HG02970 (cell line): ENCODE results near the gene DPYSL4.

ENCODE experiments used
- ATAC-seq: cut with Tn5 transposase; IDR thresholded peaks from one replicate; pipeline ENCODE4 v1.9.1; 2021; ENCODE audit warnings: mild to moderate bottlenecking, moderate library complexity, moderate number of reproducible peaks; ENCODE audit not compliant: unreplicated experiment, low FRiP score

Gene DPYSL4

DNA sequence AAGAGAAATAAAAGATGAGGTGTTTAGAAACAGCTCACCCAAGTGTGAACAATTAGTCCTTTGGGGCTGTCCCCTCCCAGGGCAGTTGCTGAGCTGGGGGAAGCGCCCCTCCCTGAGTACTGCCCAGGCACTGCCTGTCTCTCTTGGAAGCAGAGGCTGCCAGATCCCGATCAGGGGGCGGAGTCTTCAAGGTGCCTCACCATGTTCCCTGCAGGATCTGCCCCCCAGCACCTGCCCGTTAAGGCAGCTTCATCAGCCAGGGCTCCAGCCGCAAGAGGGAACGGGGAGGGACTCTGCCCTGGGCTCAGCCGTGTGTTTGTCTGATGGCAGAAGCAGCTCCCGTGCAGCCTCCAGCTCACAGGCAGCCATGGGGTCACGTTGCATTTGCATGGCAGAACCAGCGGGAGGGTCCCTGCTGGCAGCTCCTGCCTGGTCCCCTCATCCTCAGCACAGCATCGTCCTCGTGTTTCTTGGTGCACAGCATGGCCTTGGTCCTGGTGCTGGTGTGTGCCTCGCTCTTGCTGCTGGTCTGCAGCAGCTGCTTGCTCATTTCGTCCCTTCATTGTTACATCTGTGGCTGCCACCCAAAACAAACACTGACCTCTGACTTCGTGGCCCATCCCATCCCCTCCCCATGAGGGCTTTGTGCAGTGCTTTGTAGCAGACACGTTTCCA, 10.7 kb upstream of the DPYSL4 start:
- ATAC-seq = no peak

DNA sequence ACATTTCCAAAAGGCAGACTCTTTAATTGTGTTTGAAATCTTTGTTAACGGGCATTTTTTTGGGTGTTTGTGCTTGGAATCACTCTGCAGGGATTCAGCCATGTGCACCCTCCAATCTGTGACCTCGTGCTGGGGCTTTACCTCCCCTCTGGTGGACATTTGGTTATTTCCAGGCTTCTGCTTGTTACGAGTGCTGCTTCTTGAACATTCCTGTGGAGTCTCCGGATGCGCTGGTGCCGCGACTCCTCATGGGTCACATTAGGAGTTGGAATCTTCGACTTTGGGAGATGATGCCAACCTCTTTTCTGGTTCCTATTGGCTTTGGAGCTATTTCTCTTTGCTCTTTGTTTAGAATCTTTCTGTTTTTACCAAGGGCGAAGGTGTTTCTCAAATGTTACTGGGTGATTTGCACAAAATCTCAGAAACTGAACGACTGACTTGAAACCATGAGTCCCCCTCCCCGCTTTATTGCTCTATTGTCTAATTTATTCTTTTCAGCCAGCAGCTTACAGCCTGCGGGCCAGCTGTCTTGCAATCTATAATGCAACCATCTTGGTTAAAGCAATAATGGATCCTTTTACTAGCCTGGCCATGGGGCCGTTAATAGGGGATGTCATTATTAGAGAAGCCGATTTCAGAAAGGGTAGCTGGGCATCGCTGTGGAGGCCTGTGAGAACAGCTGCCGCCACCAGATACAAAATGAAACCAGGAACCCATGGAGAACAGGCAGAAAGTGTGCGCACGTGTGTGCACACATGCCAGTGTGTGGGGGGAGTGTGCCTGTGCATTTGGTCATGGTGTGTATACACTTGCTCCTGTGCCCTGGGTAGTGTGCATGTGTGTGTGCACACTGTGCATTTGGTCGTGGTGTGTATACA, 9.9 kb upstream of the DPYSL4 start:
- no peak for ATAC-seq

DNA sequence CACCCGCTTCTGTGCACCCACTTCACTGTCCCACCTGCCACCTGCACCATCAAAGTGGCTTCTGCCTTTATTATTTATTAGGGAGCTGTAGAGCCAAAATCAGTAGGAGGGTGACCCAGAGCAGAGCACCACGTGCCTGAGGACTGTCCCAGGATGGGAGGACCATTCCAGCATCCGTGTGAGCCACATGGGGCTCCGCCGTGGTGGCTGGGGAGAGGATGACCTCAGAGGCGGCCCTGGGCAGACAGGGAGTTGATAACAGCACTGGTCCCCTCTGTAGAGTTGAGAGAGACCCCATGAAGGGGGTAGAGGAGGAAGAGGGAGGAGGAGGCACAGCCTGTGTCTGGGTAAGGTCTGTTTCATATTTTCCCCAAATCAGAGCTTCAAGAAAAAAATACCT, 8.7 kb upstream of the DPYSL4 start:
- ATAC-seq = no peak

DNA sequence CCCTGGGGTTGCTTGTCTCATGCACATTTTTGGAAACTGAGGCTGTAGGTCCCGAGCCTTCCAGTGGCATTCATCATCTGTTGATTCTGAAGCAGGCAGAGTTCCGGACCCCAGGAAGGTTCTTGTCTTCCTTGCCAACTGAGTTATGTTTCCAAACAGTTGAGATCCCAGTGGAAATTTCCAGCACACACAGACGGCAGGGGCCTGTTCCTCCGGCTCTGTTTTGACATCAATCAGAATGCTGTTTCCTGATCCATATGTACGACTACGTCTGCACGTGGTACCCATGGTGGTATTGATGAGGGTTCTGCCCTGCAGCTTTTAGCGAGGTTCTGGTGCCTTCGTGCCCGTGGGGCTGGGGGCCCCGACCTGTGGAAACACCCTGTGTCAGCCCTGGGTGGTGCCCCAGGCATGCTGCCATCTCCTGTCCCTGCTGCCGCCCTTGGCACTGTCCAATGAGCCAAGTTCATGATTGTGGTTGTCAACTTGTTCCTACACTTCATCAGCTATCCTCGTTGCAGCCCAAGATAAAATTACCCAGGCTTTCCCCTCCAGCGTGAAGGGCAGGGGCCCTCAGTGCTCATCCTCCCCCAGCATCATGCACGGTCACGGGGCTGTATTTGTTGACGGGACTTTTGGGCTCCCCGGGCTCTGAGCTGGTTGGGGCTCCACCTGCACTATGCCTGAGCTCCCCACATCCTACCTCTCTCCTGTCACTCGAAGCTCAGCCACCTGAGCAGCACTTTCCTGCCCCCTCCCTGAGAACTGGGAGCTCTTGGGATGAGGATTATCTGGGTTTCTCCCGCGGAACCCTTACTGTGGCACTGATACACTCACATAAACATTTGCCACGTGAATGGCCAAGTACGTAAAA, 7.8 kb upstream of the DPYSL4 start:
- no peak for ATAC-seq

DNA sequence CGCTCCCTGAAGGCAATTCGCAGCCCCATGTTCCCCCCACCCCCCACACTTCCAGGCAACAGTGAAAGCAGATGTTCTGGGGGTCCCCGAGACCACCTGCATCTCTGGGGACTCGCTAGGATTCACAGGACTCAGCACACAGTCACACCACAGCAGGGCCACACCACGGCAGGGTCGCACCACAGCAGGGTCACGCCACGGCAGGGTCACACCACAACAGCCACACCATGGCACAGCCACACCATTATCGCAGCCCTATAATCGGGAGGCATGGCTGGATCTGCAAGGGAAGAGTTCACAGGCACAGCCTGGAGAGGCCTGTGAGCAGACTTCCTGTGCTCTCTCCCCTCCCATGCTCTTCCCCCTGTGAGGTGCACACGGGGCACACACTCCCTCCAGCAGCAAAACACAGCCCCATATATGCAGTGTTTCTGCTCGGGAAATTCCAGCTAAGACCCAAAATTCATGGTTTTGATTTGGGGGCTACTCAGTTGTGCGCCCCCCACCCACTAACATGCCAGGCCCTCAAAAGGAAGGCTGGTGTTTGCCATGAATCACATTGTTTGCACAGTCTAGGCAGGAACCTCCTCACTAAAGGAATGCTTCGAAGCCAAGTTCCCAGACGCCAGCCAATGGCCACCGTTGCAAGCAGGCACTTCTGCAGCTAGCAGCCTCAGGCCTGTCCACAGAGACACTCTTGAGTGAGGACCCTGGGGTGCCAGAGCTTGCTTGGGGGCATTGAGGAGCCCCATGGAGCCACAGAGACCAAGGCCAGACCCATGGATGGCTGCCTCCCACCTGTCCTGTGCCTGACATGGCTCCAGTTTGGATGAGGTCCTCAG, 7.0 kb upstream of the DPYSL4 start:
- ATAC-seq = no peak

DNA sequence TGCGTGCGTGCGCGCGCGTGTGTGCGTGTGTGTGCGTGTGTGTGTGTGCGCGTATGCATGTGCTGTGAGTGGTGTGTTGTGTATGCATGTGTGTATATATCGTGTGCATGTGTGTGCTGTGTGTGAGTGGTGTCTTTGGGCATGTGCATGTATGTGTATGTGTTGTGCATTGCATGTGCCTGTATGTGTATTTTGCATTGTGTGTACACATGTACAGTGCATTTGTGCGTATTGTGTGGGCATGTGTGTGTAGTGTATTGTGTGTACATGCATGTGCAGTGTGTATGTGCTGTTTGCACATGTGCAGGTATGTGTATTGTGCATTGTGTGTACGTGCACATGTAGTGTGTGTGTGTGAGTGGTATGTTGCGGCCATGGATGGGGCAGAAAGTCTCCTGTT, 6.0 kb upstream of the DPYSL4 start:
- no peak for ATAC-seq

DNA sequence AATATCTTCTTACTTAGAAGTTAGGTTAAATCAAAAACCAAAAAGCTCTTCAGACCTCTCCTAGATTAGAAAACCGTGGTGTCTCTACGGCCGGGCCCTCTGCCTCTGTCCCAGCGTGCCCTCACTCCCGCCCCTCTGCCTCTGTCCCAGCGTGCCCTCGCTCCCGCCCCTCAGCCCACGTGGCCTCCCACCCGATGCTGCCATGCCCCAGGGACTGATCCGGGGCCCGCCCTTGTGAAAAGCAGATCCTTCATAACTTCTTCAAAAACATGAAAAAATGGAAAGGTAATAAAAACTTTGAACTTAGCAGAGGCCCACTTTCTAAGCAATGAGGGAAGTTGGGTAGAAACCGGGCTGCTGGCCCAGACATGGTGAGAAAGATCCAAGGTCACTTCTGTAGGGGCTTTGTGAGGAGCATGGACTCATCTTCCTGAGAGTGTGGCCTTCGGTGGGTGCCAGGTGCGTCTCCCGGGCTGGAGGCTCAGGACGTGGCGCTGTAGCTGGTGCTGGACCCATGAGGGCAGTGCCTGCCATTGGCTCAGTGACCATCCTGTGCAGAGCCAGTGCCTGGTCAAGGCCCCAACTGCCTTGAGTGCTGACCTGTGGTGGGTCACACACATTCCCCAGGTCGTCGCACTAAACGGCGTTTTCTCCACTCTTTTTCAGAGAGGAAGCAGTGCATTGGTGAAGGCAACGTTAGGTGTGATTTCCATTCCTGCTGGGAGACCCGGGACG, 4.9 kb upstream of the DPYSL4 start:
- ATAC-seq = no peak

DNA sequence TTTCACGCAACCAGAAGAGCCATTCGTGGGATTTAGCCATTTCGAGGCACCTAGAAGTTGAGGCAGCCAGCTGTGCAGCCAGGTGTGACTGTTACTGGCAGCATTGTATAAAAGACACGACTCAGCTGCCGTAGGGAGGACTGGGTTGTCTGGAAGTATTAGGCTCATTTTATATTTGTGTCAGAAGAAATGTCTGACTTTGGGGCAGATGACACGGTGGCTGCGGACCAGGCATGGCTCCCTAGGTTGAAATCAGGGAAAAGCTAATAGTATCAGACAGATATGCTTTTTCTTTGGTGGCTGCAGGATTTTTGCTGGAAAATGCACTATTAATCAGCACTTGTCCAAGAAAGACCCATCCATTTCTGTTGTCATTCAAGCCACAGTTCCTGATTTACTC, 4.2 kb upstream of the DPYSL4 start:
- ATAC-seq = no peak

DNA sequence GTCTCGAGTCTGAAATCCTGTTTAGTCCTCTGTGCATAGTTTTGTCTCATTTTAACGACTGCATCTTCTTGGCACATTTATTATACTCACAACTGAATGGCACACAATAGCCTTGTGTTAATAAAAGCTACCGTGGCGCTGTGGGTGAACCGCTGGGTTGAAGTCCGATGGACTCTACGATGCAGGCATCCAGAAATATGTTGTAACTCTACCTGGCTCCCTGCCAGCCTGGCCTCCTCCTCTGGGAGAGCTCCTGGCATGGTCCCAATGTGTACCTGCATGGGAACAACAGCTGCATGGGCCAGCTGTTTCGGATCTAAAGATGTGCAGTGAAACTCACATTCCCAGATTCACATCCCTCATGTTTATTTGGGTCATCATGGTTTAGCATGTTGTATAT, 3.7 kb upstream of the DPYSL4 start:
- ATAC-seq = no peak

DNA sequence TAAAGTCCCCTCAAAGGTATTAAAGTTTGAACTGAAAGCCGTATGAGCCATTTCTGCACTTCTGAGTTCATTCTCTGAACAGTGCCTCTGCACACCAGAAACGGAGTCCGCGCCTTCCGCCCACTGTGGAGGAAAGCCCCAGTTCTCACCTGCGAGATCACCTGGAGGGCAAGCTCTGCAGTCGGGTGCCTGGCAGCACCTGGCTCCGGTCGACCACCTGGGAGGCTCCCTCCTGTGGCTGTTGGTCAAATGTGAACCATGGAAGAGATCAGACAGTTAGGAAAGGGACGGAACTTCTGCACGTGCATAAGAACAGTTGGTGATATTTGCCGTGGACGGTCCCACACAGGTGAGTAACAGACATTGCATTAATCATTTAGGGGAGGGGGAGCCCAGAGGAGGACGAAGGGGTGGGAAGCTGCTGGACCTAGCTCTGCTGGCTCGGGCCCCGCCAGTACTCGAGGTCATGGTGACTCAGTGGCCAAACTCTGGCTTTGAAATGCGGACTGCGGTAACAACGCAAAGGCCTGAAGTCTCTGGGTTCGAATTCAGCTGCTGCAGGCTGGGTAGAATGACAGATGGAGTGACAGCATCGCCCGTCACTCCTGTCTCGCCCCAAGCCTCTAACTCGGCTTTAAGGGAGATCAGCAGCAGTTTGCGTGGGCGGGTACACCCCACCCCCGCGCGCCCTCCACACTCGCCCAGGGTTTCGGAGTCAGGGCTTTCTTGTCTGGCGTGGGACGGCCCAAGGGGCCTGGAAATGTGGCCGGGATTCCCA, 1.7 kb upstream of the DPYSL4 start:
- no peak for ATAC-seq

DNA sequence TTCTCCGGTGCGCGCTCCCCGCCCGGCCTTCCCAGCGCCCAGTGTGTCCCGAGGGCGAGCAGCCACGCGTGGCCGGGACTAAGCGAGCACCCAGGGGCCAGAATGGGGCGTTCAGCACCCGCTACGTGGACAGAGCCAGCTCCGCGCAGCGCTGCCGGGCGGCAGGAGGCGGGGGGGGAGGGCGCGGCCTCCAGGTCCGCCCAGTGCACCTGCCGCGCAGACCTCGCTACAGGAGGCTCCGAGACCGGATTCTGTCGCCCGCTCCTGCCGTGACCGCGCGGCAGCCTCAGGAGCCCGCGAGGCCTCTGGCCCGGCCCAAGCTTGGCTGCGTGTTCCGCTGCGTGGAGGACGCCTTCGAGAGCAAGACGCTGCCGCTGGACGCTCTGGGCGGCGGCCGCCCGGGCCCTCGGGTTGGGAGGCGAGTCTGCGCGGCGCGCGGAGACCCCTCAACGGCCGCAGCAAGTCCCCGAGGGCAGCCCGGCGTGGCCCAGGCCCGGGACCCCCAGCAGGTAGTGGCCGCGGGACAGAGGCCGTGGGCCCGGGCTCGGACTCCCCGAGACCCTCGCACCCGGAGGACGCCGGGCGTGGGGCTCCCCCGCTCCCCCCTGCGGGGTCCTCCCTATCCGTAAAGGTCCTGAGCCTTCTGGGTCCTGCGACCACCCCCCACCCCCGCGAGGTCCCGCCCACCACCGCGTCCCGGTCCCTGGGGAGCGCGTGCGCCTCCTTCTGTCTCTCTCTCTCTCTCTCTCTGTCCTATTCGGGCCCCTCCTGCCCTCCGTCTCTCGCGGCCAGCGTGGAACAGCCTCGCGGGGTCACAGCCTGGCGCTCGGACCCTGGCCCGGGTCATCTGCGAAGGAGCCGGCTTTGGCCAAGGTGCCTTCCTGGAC, 904 bp upstream of the DPYSL4 start:
- no peak for ATAC-seq

DNA sequence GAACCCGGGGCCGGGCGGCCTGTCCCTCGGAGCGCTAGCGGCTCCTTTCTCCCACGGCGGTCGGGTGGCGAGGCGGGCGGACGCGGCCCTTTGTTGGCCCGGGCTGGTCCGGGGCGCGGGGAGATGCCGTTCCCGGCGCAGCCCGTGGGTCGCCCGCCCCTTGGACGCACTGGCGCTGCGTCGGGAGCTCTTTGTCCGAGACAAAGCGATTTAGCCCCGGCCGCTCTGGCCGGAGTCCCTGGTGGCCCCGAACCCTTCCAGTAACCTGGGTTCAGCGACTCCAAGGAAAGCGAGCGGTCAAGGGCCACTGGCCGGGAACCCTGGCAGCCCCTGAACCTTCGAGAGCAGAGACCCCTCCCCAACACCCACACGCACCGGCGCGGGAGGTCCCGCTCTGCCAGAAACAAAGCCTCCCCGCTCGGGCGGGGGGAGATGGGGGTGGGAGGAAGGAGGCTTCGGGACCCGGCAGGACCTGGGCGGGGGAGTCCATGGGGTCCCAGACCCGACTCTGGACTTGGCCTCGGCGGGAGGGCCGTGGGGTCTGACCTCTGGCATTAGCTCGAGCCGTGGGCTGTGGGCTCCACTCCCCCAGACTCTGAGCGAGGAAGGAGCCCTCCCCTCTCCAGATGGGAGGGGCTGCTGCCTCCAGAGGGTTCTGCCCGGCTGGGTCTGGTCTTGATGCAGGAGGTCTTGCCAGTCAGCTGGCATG, 836 bp downstream of the DPYSL4 start:
- no peak for ATAC-seq

DNA sequence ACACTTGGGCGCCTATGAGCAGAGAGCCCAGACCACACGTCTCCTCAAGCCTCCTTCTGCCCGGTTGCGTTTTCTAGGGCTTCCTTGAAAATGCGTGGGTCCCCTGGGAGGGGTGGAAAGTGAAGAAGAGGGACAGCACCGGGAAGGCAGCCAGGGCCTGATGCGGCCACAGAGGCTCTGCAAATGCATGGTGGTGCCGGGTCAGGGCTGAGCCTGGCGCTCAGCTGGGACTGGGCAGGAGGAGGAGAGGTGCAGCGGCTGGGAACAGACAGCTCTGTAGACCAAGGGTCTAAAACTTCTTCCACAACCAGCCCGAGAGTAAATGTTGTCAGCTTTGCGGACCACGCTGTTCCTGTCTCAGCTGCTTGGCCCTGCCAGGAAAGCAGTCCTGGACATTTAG, 1.6 kb downstream of the DPYSL4 start:
- ATAC-seq = no peak

DNA sequence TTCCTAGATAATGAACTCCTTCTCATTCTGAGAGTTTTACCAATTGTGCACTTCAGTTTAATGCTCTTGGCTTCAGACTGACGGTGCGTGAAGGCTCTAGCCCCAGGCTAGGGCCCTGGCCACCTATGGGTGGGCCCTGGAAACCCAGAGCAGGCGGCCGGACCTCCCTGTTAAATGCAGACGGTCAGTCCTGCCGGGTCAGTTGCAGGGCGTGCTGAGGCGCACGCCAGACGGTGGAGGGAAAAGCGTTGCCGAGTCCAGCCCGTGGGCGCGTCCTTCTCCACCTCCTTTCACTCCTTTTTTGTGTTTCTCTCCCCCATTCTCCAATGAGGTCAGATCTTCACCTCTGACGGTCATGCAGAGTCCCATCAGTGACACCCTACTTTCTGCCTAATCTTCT, 2.3 kb downstream of the DPYSL4 start:
- ATAC-seq = no peak

DNA sequence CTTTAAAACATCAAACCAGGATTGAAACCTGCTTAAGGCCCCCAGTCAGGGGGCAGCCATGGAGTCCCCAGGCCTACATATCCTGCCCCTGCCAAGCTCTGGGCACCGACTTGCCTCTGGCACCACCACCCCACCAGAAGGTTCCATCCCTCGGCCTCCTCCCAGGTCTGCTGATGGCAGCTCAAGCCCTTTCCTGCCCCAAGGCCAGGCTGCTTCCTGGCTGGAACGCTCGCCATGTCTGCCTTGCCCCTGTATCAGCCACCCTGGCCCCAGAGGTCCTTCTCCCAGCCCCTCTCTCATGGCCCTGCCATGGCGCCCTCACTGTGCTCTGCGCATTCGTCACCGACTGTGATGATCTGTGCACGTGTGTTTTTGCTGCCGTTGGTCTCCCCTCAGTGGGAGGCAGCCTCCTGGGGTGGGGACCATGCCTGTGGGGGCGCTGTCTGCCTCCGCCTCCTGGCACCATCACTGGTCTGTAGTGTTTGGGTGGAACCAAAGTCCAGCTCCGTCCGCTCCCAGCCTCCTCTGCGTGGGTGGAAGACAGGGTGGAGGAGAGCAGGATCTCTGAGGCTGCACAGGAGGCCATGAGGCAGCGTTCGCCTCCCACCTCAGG, 3.2 kb downstream of the DPYSL4 start:
- ATAC-seq = no peak

DNA sequence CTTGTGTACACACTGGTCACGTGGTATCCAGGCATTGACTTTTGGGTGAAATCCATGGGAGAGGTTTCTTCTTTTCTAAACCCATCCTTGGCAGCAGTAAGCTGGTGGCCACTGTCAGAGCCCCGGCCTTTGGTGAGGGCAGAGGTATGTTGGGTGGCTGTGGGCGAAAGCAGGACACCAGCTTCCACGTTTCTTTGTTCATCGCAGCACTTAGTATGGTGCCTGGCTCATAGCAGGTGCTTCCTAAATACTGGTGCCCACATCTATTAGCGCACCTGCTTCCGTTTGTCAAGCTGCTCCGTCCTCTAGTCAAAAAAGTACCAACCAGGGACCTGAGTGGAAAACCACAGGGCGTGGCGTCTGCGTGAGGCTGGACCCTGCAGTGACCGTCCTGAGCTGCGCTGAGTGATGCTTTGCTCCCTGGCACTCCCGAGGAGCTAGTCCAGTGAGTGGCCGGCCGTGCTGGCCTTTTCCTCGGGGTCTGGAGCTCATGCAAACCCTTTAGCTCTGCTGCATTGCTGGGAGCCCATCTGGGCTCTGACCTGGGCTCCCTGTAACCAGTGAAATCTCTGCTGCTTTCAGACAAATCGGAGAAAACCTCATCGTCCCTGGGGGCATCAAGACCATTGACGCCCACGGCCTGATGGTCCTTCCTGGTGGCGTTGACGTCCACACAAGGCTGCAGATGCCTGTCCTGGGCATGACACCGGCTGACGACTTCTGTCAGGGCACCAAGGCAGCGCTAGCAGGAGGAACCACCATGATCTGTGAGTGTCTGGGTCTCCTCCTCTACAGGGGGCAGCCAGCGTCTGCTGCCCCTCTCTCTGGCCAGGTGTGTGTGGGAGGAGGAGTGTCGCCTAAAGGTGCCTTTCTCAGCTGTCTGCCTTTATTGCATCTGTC, 5.6 kb downstream of the DPYSL4 start:
- ATAC-seq = no peak
